Measurements from ENCODE around the gene MRPL9. TPM values are rescaled to one million over a fixed set of nuclear protein-coding genes. Genes with fewer than 3 reads are reported as not detected.

The MRPL9 gene
- total and polyA plus RNA-seq, 4 donors: 59.1 to 91.3 (median 86.5) TPM

Small RNA genes within 50 kb of the gene (small RNA-seq; reads per million reads assigned to genes)
- not detected for gene RNU6-662P (ENCODE audit: low replicate concordance)

Other genes with a start within 250 kb of the MRPL9 start
- 1 to 10 TPM; 5.8 to 6.3 TPM for gene TUFT1, start 223.2 kb downstream of the MRPL9 start, total RNA-seq
- gene TUFT1, start 223.2 kb downstream of the MRPL9 start, polyA plus RNA-seq (ENCODE audit: insufficient read length in 2 of 2): 1 to 10 TPM; 6.4 to 9.7 TPM
- gene SNX27, start 151.4 kb downstream of the MRPL9 start, total RNA-seq: 10 to 100 TPM; 33.1 to 77.1 TPM
- gene SNX27, start 151.4 kb downstream of the MRPL9 start, polyA plus RNA-seq (ENCODE audit: insufficient read length in 2 of 2): 10 to 100 TPM; 44.5 to 51.2 TPM
- gene CELF3, start 46.7 kb downstream of the MRPL9 start, total RNA-seq: 10 to 100 TPM; 12.7 to 13.9 TPM
- gene CELF3, start 46.7 kb downstream of the MRPL9 start, polyA plus RNA-seq (ENCODE audit: insufficient read length in 2 of 2): 100 to 1,000 TPM in 1 of 2 donors, 10 to 100 TPM in 1; 90.7 to 106 TPM
- 1 to 10 TPM; 2.1 to 5.2 TPM for gene RIIAD1, start 42.0 kb downstream of the MRPL9 start, total RNA-seq
- gene RIIAD1, start 42.0 kb downstream of the MRPL9 start, polyA plus RNA-seq (ENCODE audit: insufficient read length in 2 of 2): 1 to 10 TPM; 8.0 to 8.6 TPM
- 10 to 100 TPM; 11.3 to 15.6 TPM for gene TDRKH, start 27.0 kb upstream of the MRPL9 start, total RNA-seq
- gene TDRKH, start 27.0 kb upstream of the MRPL9 start, polyA plus RNA-seq (ENCODE audit: insufficient read length in 2 of 2): 10 to 100 TPM; 18.7 to 20.8 TPM
- gene LINGO4, start 41.9 kb upstream of the MRPL9 start, total RNA-seq: 1 to 10 TPM in 1 of 2 donors, under 1 TPM in 1; 0.22 to 2.0 TPM
- 1 to 10 TPM in 1 of 2 donors, under 1 TPM in 1; 0.62 to 1.0 TPM for gene LINGO4, start 41.9 kb upstream of the MRPL9 start, polyA plus RNA-seq (ENCODE audit: insufficient read length in 2 of 2)
- gene RORC, start 68.3 kb upstream of the MRPL9 start, total RNA-seq: under 1 TPM in 1 of 2 donors, not detected in 1; 0.44 TPM
- gene RORC, start 68.3 kb upstream of the MRPL9 start, polyA plus RNA-seq (ENCODE audit: insufficient read length in 2 of 2): under 1 TPM; 0.15 to 0.17 TPM
- gene C2CD4D, start 76.3 kb upstream of the MRPL9 start, total RNA-seq: not detected
- gene C2CD4D, start 76.3 kb upstream of the MRPL9 start, polyA plus RNA-seq (ENCODE audit: insufficient read length in 2 of 2): under 1 TPM; 0.74 to 0.97 TPM
- gene THEM5, start 90.2 kb upstream of the MRPL9 start, total RNA-seq: not detected
- gene THEM5, start 90.2 kb upstream of the MRPL9 start, polyA plus RNA-seq (ENCODE audit: insufficient read length in 2 of 2): 1 to 10 TPM; 1.5 to 1.8 TPM
- 10 to 100 TPM; 13.0 to 16.8 TPM for gene THEM4, start 146.0 kb upstream of the MRPL9 start, total RNA-seq
- 10 to 100 TPM; 25.8 to 34.0 TPM for gene THEM4, start 146.0 kb upstream of the MRPL9 start, polyA plus RNA-seq (ENCODE audit: insufficient read length in 2 of 2)
- 100 to 1,000 TPM; 110 to 144 TPM for gene S100A10, start 230.4 kb upstream of the MRPL9 start, total RNA-seq
- 100 to 1,000 TPM; 198 to 262 TPM for gene S100A10, start 230.4 kb upstream of the MRPL9 start, polyA plus RNA-seq (ENCODE audit: insufficient read length in 2 of 2)